Thoracic aorta endothelial cell (primary cell): ENCODE results near the gene LCLAT1. TPM values are rescaled to one million over a fixed set of nuclear protein-coding genes. Genes with fewer than 3 reads are reported as not detected.

Experiments used
- small RNA-seq: library from RNA; depleted of rRNA; stranded (forward); fragments of <200 nt; gene quantifications from one replicate; pipeline ENCODE3, GENCODE V24; 2012
- total RNA-seq: library from RNA; depleted of rRNA; stranded (reverse); fragments of >200 nt; gene quantifications from 2 replicates; pipeline ENCODE4 v1.2.3, GENCODE V29; 2012

Gene LCLAT1
- total RNA-seq: 26.7 and 31.5 TPM in 2 replicates

DNA sequence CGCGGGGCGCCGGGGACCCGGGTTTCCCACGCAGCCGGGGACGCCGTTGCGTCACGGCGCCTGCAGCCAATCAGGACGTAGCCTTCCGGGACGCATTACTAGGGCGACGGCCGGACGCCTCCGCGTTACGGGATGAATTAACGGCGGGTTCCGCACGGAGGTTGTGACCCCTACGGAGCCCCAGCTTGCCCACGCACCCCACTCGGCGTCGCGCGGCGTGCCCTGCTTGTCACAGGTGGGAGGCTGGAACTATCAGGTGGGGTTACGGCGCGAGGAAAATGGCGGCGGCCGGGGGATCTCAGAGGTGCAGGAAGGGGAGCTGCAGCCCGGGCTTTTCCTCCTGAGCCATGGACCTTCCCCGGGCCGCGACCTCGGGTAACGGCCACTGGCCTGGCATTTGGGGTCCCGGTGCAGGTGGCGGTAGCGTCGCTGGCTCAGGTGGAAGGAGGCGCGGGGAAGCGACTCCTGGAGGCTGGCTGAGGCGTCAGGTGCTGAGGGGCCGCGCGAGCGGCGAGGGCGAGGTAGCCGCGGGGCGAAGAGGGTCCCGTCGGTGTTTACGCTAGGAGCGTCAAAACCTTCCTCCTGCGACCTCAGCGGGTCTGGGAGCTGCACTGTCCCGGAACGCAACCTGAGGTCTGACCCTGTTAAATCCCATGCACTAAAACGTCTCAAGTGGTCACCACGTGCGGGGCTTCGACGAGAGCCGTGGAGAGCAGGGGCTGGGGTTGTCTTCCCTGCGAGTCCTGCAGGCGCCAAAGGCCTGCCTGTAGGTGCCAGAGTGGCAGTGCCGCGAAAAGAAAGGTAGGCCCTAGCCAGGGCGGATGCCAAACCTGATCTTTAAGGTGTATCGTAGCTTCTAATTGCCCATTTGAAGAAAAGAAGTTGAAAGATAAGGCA, at the start of gene LCLAT1:
Gene LCLAT1, plus strand, starts transcription at position 98 of the 897 bp plus-strand sequence. CDS start 78,345 bp downstream, outside the sequence.

Small RNA genes lying within 50 kb of the gene (small RNA-seq; reads per million reads assigned to genes)
- not detected for gene AC073255.1

Other genes starting within 250 kb of the LCLAT1 start
- 2.1 and 5.2 TPM in 2 replicates for gene LBH, start 215.7 kb upstream of the LCLAT1 start, total RNA-seq